K562 (cell line): ENCODE measurements around the gene NACC1. TPM values are rescaled to one million over a fixed set of nuclear protein-coding genes. Genes with fewer than 3 reads are reported as not detected.

ENCODE experiments used
- ELK3 ChIP-seq: fragments of 450-650 bp; formaldehyde crosslinking; IDR thresholded peaks from 2 replicates; pipeline ENCODE4 v1.4.0; 2020; ENCODE audit warnings: mild to moderate bottlenecking
- FOXK2 ChIP-seq, 2 experiments: fragments of 450-650 bp; IDR thresholded peaks in 1 of 2; conservative IDR thresholded peaks in 1 of 2; 2 replicates each; pipeline ENCODE4 v1.6.1; 2016; ENCODE audit warnings: low read depth in 2 of 2, mild to moderate bottlenecking in 1 of 2
- NCOA2 ChIP-seq, 2 experiments: fragments of 450-650 bp; IDR thresholded peaks; 2 replicates each; pipeline ENCODE4 v1.6.1; 2018; ENCODE audit warnings: mild to moderate bottlenecking in 2 of 2, moderate library complexity in 1 of 2; ENCODE audit not compliant: partially characterized antibody in 2 of 2
- OTX1 ChIP-seq: fragments of 450-650 bp; formaldehyde crosslinking; IDR thresholded peaks from 2 replicates; pipeline ENCODE4 v1.4.0; 2022; ENCODE audit warnings: mild to moderate bottlenecking
- RREB1 ChIP-seq: fragments of 250-450 bp; sonication (Bioruptor Pico); IDR thresholded peaks from 2 replicates; pipeline ENCODE4 v1.4.0; 2020
- ZBTB34 ChIP-seq: fragments of 250-450 bp; sonication (Bioruptor Pico); IDR thresholded peaks from 2 replicates; pipeline ENCODE4 v1.8.0; 2021; ENCODE audit warnings: mild to moderate bottlenecking, moderate library complexity
- ZHX1 ChIP-seq: fragments of 150-350 bp; conservative IDR thresholded peaks from 2 replicates; pipeline ENCODE4 v1.6.1; 2014; ENCODE audit warnings: low read length
- ZNF584 ChIP-seq: fragments of 200-800 bp; sonication (Bioruptor generic); IDR thresholded peaks from 2 replicates; pipeline ENCODE4 v1.6.1; 2016; ENCODE audit warnings: low read depth, mild to moderate bottlenecking, missing genetic modification characterization, missing compliant biosample characterization
- ZNF766 ChIP-seq: fragments of 200-800 bp; sonication (Bioruptor generic); conservative IDR thresholded peaks from 2 replicates; pipeline ENCODE4 v1.6.1; 2016; ENCODE audit warnings: missing genetic modification characterization, missing compliant biosample characterization
- polyA plus RNA-seq, 8 experiments: library from polyadenylated mRNA; depleted of rRNA in 4 of 8; stranded (reverse) in 5 of 8; unstranded in 3 of 8; fragments of >200 nt; fragmentation: Nextera tagmentation in 2 of 8; fragmentation: Illumina TruSeq in 1 of 8; extraction: Ambion mirVana in 2 of 8; extraction: Trizol in 1 of 8; gene quantifications; 2 replicates each; pipeline versions ENCODE4 v1.2.1 to v1.2.3, GENCODE V29; 2011 to 2014; ENCODE audit warnings: inconsistent platforms in 1 of 8, missing spikeins in 1 of 8
- total RNA-seq, 7 experiments: library from RNA; depleted of rRNA in 6 of 7; stranded (reverse); fragments of >200 nt in 6 of 7; fragmentation: Illumina TruSeq in 2 of 7; extraction: Trizol in 2 of 7; gene quantifications; 2 replicates each; pipeline versions ENCODE4 v1.2.1 to v1.2.3, GENCODE V29; 2011 to 2021; ENCODE audit warnings: low replicate concordance in 1 of 7

Gene NACC1
- total and polyA plus RNA-seq, 9 of the 15 experiments (the other 6 are each of a cell fraction or from before 2014, with no cell fraction given) = 0.04 to 96.6 (median 25.8) TPM

GRCh38 chr19:13116282-13117175 lies 1.5 kb upstream of the NACC1 start, which contains the start of gene TRMT1 (continued):
- no peak for TF ChIP-seq ZHX1
- no peak for TF ChIP-seq OTX1
- TF ChIP-seq ZNF584 (CRISPR knock-in tag) = no peak
- no peak for TF ChIP-seq ZNF766
- TF ChIP-seq ZBTB34 (CRISPR knock-in tag) = no peak
- TF ChIP-seq ELK3 (CRISPR knock-in tag) = no peak
- no peak for TF ChIP-seq NCOA2 (IDR thresholded peaks at IDR 0.05; ENCODE audit: partially characterized antibody in 2 of 2)
- TF ChIP-seq FOXK2 (conservative IDR thresholded peaks at IDR 0.05 in 1 of 2, IDR thresholded peaks at IDR 0.05 in 1 of 2; ENCODE audit: low read depth in 2 of 2) = peak; percentile 84 to 86
- no peak for TF ChIP-seq RREB1
